Myocyte (in vitro differentiated cells): Measurements from ENCODE around the gene S100A6. TPM values are rescaled to one million over a fixed set of nuclear protein-coding genes. Genes with fewer than 3 reads are reported as not detected.
"Not testable (repeated sequence)": the region's sequence is repeated elsewhere in the genome, so short reads cannot be mapped to it uniquely, and the experiment has no call there.

Source experiments
- DNase-seq: peaks from one replicate; pipeline ENCODE4 v3.0.0-alpha.2; 2012; ENCODE audit warnings: low read depth
- polyA plus RNA-seq: library from polyadenylated mRNA; unstranded; fragments of >200 nt; gene quantifications from one replicate; pipeline ENCODE4 v1.2.1, GENCODE V29; 2012; ENCODE audit warnings: missing spikeins
- total RNA-seq: library from RNA; depleted of rRNA; stranded (reverse); fragments of >200 nt; gene quantifications from 2 replicates; pipeline ENCODE4 v1.2.3, GENCODE V29; 2014

Gene S100A6
- 423 and 449 TPM in 2 replicates for total RNA-seq
- polyA plus RNA-seq = 3,447 TPM

- peak; percentile 83 for DNase-seq
These were observed at the start of gene S100A6 for GRCh38 chr1:153535242-153536011. Gene S100A6, minus strand, starts transcription at chr1:153535991. Its CDS starts 652 bp downstream, at chr1:153535339.

GRCh38 chr1:153585006-153585405 lies 49.2 kb upstream of the S100A6 start:
- DNase-seq = no peak

- DNase-seq = no peak
These were observed 48.2 kb upstream of the S100A6 start for GRCh38 chr1:153583976-153584375.

- DNase-seq = not testable (repeated sequence)
These were observed 47.7 kb upstream of the S100A6 start for GRCh38 chr1:153583514-153583913.

GRCh38 chr1:153582836-153583235 lies 47.0 kb upstream of the S100A6 start:
- not testable (repeated sequence) for DNase-seq

GRCh38 chr1:153578936-153579335 lies 43.1 kb upstream of the S100A6 start:
- no peak for DNase-seq

- DNase-seq = no peak
These were observed 42.7 kb upstream of the S100A6 start for GRCh38 chr1:153578490-153578889.

GRCh38 chr1:153577624-153578051 lies 41.8 kb upstream of the S100A6 start:
- no peak for DNase-seq

GRCh38 chr1:153577138-153577537 lies 41.3 kb upstream of the S100A6 start:
- no peak for DNase-seq

- not testable (repeated sequence) for DNase-seq
These were observed 39.7 kb upstream of the S100A6 start for GRCh38 chr1:153575497-153575896.

- DNase-seq = not testable (repeated sequence)
These were observed 39.3 kb upstream of the S100A6 start for GRCh38 chr1:153575081-153575491.

GRCh38 chr1:153573351-153573750 lies 37.6 kb upstream of the S100A6 start:
- DNase-seq = peak; percentile 31

- peak; percentile 91 for DNase-seq
These were observed 36.8 kb upstream of the S100A6 start for GRCh38 chr1:153572569-153573015.

GRCh38 chr1:153571706-153572105 lies 35.9 kb upstream of the S100A6 start:
- DNase-seq = no peak

GRCh38 chr1:153570874-153571273 lies 35.1 kb upstream of the S100A6 start:
- DNase-seq = no peak

- DNase-seq = no peak
These were observed 33.7 kb upstream of the S100A6 start for GRCh38 chr1:153569465-153569864.

GRCh38 chr1:153568367-153569099 lies 32.7 kb upstream of the S100A6 start:
- DNase-seq = peak; percentile 97

GRCh38 chr1:153567621-153568366 lies 32.0 kb upstream of the S100A6 start:
- DNase-seq = peak; percentile 66

GRCh38 chr1:153566414-153567371 lies 30.9 kb upstream of the S100A6 start:
- DNase-seq = peak; percentile 100
